Panc1 (cell line): ENCODE results near the gene CCDC73. TPM values are rescaled to one million over a fixed set of nuclear protein-coding genes. Genes with fewer than 3 reads are reported as not detected.
"Not testable (repeated sequence)": the region's sequence is repeated elsewhere in the genome, so short reads cannot be mapped to it uniquely, and the experiment has no call there.

Experiments used
- ATAC-seq: fragments of 200-7000 bp; cut with Tn5 transposase; 2 replicates; pipeline ENCODE4 v1.9.1; 2020; ENCODE audit warnings: mild to moderate bottlenecking, moderate library complexity
- BruUV-seq: library from RNA; stranded (reverse); fragments of 400-500 nt; replicated peaks from 2 replicates; lab custom pipeline; 2021; lab: Mats Ljungman, UMichigan
- CTCF ChIA-PET: fragments of 300-600 bp; sonication (Branson Sonifier 250); formaldehyde crosslinking; loops from one replicate; lab custom pipeline; 2022; ENCODE audit warnings: antibody characterized with exemption; lab: Charles Lee
- POLR2A ChIA-PET: fragments of 300-600 bp; sonication (Branson Sonifier 250); formaldehyde crosslinking; loops from one replicate; lab custom pipeline; 2022; ENCODE audit warnings: antibody characterized with exemption; lab: Charles Lee
- DNase-seq: peaks from one replicate; pipeline ENCODE4 v3.0.0-alpha.2; 2010; ENCODE audit warnings: low read depth, low spot score
- H3K27ac ChIP-seq: 2 replicates; pipeline ENCODE4 v1.5.1; 2011; ENCODE audit warnings: mild to moderate bottlenecking, low read length, inconsistent platforms
- H3K27me3 ChIP-seq: fragments of 200-500 bp; sonication (Bioruptor generic); 2 replicates; pipeline ENCODE4 v1.6.0; 2014; ENCODE audit warnings: low read length, inconsistent platforms; ENCODE audit not compliant: control insufficient read depth, insufficient read depth
- H3K36me3 ChIP-seq: fragments of 200-500 bp; sonication (Bioruptor generic); 2 replicates; pipeline ENCODE4 v1.5.1; 2014; ENCODE audit warnings: inconsistent platforms, mild to moderate bottlenecking, low read length, moderate library complexity; ENCODE audit not compliant: control insufficient read depth, insufficient read depth
- H3K4me1 ChIP-seq: 2 replicates; pipeline ENCODE4 v1.5.1; 2011; ENCODE audit warnings: inconsistent platforms, mild to moderate bottlenecking, low read length, moderate library complexity; ENCODE audit not compliant: control insufficient read depth, insufficient read depth
- H3K4me3 ChIP-seq, 2 experiments: 2 replicates each; pipeline ENCODE4 v1.5.1; 2011 to 2012; ENCODE audit warnings: low read depth in 2 of 2, low read length in 2 of 2, mild to moderate bottlenecking in 2 of 2, inconsistent platforms in 1 of 2, moderate library complexity in 1 of 2
- H3K9me3 ChIP-seq: fragments of 200-500 bp; sonication (Bioruptor generic); 2 replicates; pipeline ENCODE4 v1.5.1; 2014; ENCODE audit warnings: low read depth, mild to moderate bottlenecking, inconsistent platforms, low read length, moderate library complexity; ENCODE audit not compliant: control insufficient read depth, insufficient read depth
- POLR2AphosphoS5 ChIP-seq: IDR thresholded peaks from 2 replicates; pipeline ENCODE4 v1.6.1; 2012; ENCODE audit warnings: mild to moderate bottlenecking, low read depth, low read length, moderate library complexity
- SIN3A ChIP-seq: IDR thresholded peaks from 2 replicates; pipeline ENCODE4 v1.6.1; 2012; ENCODE audit warnings: low read depth, mild to moderate bottlenecking, low read length, moderate library complexity, borderline replicate concordance; ENCODE audit not compliant: insufficient read depth
- TCF7L2 ChIP-seq: IDR thresholded peaks from 2 replicates; pipeline ENCODE4 v1.6.1; 2011; ENCODE audit warnings: mild to moderate bottlenecking, low read depth, low read length, inconsistent platforms
- in situ Hi-C: cut with HindIII; loops from 2 replicates; pipeline ENCODE4 v1.10.0; 2016; ENCODE audit warnings: low sequenced_read_pairs, low pct_unique_long_range_greater_than_20kb
- intact Hi-C: fragments of 100-400 bp; cut with micrococcal nuclease; formaldehyde crosslinking; loops from one replicate; pipeline ENCODE4 v1.10.0; 2022; ENCODE audit not compliant: unreplicated experiment
- total RNA-seq: library from RNA; stranded (reverse); gene quantifications from one replicate; pipeline ENCODE4 v1.2.1, GENCODE V29; 2021; ENCODE audit not compliant: unreplicated experiment
- TF ChIP-seq, protein P1 (sequence below), 2 experiments: IDR thresholded peaks; 2 replicates each; pipeline ENCODE4 v1.6.1; 2011 to 2012; ENCODE audit warnings: low read depth in 2 of 2, control low read depth in 1 of 2, low read length in 1 of 2, mild to moderate bottlenecking in 1 of 2, moderate library complexity in 1 of 2; ENCODE audit not compliant: insufficient read depth in 1 of 2
- TF ChIP-seq, protein P2 (sequence below): fragments of 450-650 bp; IDR thresholded peaks from 2 replicates; pipeline ENCODE4 v1.5.1; 2017; ENCODE audit warnings: mild to moderate bottlenecking

CCDC73 gene
- total RNA-seq, 1 experiment from 2014 or later: not detected

DNA sequence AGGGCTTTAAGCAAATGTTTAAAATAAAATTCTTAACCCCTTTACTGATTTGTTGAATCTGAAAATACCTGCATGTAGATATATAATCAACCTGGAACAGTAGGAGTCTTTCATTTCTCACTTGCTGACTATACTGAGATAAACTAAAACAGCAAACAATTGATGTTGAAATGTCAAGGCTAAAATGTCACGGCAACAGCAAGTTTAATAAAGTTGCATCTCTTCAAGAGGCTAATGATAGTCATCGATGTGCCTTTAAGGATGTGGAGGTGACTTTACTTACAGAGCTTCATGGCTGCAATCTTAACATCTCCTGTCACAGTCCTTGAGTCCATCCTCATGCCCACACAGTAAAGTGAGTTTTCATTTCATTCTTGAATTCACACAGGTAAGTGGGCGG lies 31.7 kb upstream of the CCDC73 start:
- Histone ChIP-seq H3K36me3 (no peaks in the 10 kb centered on the region), H3K4me3 (no peak overlapping the region), H3K27me3 (peaks cover 5% of the 10 kb centered on the region), H3K27ac (no peak overlapping the region), H3K9me3 (no peaks in the 10 kb centered on the region), H3K4me1 (peaks cover 7% of the 10 kb centered on the region)
- CTCF ChIA-PET: no interaction called here
- no TSS peak for BruUV-seq
- in situ Hi-C loops (no loop called here), intact Hi-C loops (no loop called here)
- no peak for TF ChIP-seq SIN3A
- TF ChIP-seq, protein P1, sequence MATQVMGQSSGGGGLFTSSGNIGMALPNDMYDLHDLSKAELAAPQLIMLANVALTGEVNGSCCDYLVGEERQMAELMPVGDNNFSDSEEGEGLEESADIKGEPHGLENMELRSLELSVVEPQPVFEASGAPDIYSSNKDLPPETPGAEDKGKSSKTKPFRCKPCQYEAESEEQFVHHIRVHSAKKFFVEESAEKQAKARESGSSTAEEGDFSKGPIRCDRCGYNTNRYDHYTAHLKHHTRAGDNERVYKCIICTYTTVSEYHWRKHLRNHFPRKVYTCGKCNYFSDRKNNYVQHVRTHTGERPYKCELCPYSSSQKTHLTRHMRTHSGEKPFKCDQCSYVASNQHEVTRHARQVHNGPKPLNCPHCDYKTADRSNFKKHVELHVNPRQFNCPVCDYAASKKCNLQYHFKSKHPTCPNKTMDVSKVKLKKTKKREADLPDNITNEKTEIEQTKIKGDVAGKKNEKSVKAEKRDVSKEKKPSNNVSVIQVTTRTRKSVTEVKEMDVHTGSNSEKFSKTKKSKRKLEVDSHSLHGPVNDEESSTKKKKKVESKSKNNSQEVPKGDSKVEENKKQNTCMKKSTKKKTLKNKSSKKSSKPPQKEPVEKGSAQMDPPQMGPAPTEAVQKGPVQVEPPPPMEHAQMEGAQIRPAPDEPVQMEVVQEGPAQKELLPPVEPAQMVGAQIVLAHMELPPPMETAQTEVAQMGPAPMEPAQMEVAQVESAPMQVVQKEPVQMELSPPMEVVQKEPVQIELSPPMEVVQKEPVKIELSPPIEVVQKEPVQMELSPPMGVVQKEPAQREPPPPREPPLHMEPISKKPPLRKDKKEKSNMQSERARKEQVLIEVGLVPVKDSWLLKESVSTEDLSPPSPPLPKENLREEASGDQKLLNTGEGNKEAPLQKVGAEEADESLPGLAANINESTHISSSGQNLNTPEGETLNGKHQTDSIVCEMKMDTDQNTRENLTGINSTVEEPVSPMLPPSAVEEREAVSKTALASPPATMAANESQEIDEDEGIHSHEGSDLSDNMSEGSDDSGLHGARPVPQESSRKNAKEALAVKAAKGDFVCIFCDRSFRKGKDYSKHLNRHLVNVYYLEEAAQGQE (IDR thresholded peaks at IDR 0.05; ENCODE audit: insufficient read depth in 1 of 2, low read depth in 2 of 2, low read length in 1 of 2): no peak
- TF ChIP-seq POLR2AphosphoS5: no peak
- TF ChIP-seq, protein P2, sequence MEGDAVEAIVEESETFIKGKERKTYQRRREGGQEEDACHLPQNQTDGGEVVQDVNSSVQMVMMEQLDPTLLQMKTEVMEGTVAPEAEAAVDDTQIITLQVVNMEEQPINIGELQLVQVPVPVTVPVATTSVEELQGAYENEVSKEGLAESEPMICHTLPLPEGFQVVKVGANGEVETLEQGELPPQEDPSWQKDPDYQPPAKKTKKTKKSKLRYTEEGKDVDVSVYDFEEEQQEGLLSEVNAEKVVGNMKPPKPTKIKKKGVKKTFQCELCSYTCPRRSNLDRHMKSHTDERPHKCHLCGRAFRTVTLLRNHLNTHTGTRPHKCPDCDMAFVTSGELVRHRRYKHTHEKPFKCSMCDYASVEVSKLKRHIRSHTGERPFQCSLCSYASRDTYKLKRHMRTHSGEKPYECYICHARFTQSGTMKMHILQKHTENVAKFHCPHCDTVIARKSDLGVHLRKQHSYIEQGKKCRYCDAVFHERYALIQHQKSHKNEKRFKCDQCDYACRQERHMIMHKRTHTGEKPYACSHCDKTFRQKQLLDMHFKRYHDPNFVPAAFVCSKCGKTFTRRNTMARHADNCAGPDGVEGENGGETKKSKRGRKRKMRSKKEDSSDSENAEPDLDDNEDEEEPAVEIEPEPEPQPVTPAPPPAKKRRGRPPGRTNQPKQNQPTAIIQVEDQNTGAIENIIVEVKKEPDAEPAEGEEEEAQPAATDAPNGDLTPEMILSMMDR: no peak
- TF ChIP-seq TCF7L2: no peak
- DNase-seq: no peak
- no peak for ATAC-seq
- POLR2A ChIA-PET: no interaction called here

DNA sequence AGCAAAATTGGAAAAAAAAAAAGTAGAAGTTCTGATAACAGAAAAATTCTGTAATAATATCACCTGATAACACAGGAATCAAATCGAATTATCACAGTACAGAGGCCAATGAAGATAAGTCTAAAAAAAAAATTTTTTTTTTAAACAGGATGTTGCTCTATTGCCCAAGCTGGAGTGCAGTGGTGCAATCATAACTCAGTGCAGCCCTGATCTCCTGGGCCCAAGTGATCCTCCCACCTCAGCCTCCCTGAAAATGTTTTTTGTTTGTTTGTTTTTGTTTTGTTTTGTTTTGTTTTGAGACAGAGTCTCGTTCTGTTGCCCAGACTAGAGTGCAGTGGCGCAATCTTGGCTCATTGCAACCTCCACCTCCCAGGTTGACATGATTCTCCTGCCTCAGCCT lies 29.2 kb upstream of the CCDC73 start:
- H3K4me1 ChIP-seq, H3K27me3 ChIP-seq, H3K9me3 ChIP-seq, CTCF ChIA-PET, H3K36me3 ChIP-seq, in situ Hi-C loops, POLR2A ChIA-PET, DNase-seq, intact Hi-C loops, H3K4me3 ChIP-seq, H3K27ac ChIP-seq, ATAC-seq, BruUV-seq: not testable (repeated sequence)

DNA sequence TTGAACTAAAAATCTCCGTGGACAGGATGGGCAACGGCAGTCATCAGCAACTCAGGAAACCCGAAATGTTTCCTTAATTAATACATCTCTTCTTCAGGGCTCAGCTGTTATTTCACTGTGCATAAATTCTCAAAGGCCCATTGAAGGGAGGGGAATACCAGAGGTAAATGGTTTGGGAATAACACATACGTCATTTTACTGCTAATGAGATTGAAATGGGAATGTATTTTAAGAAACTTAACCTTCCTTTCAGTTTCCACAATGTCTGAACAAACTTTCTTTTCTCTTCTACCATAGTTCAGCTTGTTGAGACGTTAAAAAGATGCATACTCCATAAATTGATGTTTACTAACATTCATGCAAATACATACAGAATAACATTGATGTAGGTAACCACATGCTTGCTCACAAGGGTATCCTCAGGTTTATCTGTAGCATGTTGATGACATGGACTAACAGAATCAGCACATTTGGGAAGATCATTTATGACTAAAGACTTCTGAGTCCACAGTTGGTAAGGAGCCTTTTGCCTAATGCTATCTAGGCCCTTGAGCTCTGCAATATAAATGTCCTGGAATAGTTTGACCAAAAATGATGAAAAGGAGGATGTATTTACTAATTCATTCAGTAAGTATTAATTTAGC lies 27.6 kb upstream of the CCDC73 start:
- TF ChIP-seq POLR2AphosphoS5: no peak
- TF ChIP-seq SIN3A: no peak
- TF ChIP-seq TCF7L2: no peak
- TF ChIP-seq, protein P2: no peak
- TF ChIP-seq, protein P1 (IDR thresholded peaks at IDR 0.05; ENCODE audit: insufficient read depth in 1 of 2, low read depth in 2 of 2, low read length in 1 of 2): no peak
- BruUV-seq: no TSS peak
- no peak for ATAC-seq
- ChIA-PET CTCF (no interaction called here), POLR2A (interaction anchor here (0.6 kb wide), 1 partner anchor 227 kb away, joined by 5 read pairs; no protein-coding TSS in a partner anchor)
- intact Hi-C loops: no loop called here
- Histone ChIP-seq H3K4me1 (no peaks in the 10 kb centered on the region), H3K27ac (no peak overlapping the region), H3K4me3 (no peak overlapping the region), H3K36me3 (no peaks in the 10 kb centered on the region), H3K9me3 (no peaks in the 10 kb centered on the region), H3K27me3 (no peaks in the 10 kb centered on the region)
- no peak for DNase-seq
- in situ Hi-C loops: no loop called here
